ENCODE results near the gene CADPS2. TPM values are rescaled to one million over a fixed set of nuclear protein-coding genes. Genes with fewer than 3 reads are reported as not detected.

CADPS2 gene
- total and polyA plus RNA-seq, 2 of the 8 experiments (the other 6 are each of a cell fraction or from before 2014, with no cell fraction given) = 8.9 to 22.3 TPM

DNA sequence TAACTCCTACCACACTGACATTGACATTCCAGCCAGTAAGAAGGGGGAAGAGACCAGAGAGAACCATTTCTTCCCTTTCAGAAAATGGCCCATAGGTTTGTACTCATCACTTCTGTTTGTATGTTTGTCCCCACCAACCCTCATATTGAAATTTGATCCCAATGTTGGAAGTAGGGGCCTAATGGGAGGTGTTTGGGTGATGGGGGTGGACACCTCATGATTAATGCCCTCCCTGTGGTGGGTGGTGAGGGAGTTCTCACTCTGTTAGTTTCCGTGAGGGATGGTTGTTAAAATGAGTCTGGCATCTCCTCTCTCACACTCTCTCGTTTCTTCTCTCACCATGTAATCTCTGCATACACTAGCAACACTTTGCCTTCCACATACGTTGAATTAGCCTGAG is 21.4 kb downstream of the CADPS2 start:
- Histone ChIP-seq H4K5ac (ENCODE audit: insufficient read length, low read depth, low read length) (no peak overlapping the region), H3K9me3 (ENCODE audit: insufficient read depth in 2 of 2, low read depth in 1 of 2, low read length in 1 of 2) (peaks cover 3 to 6% of the 10 kb centered on the region in 2 experiments; a peak in 2 of 4 replicates), H2BK120ac (replicated peaks; ENCODE audit: low read depth, low read length) (no peak overlapping the region), H2BK20ac (ENCODE audit: low read length) (no peak overlapping the region), H3K79me2 (ENCODE audit: control insufficient read depth in 1 of 2, insufficient read depth in 2 of 2, low read length in 2 of 2) (no peaks in the 10 kb centered on the region), H3K18ac (ENCODE audit: extremely low read depth, low read length) (no peak overlapping the region), H3K27me3 (replicated peaks in 1 of 4; ENCODE audit: control insufficient read depth in 3 of 4, extremely low read depth in 1 of 4, insufficient read depth in 3 of 4, low read length in 3 of 4) (no peaks in the 10 kb centered on the region), H3K14ac (ENCODE audit: insufficient read length) (no peak overlapping the region), H3K56ac (replicated peaks; ENCODE audit: insufficient read length, low read depth, low read length) (no peak overlapping the region), H3K27ac (ENCODE audit: low read depth, low read length) (no peak overlapping the region), H3K4me1 (replicated peaks in 1 of 4; ENCODE audit: control insufficient read depth in 3 of 4, insufficient read depth in 4 of 4, low read length in 3 of 4) (peaks cover 0 to 2% (median 0%) of the 10 kb centered on the region in 4 experiments; a peak in 1 of 7 replicates), H3K4me3 (ENCODE audit: extremely low read depth in 1 of 4, insufficient read depth in 2 of 4, low read depth in 3 of 4, low read length in 4 of 4) (no peak overlapping the region), H3K4ac (replicated peaks; ENCODE audit: insufficient read length, low read depth, low read length) (no peak overlapping the region), H3K23me2 (ENCODE audit: low read depth, low read length) (no peaks in the 10 kb centered on the region), H2BK12ac (ENCODE audit: low read depth, low read length) (no peak overlapping the region), H3K9ac (replicated peaks in 1 of 4; ENCODE audit: extremely low read depth in 1 of 4, low read depth in 3 of 4, low read length in 3 of 4) (no peak overlapping the region), H3K4me2 (ENCODE audit: insufficient read depth in 1 of 2, low read depth in 2 of 2, low read length in 2 of 2) (no peak overlapping the region), H2AK5ac (ENCODE audit: low read depth, low read length) (no peak overlapping the region), H3K36me3 (ENCODE audit: control insufficient read depth in 2 of 4, insufficient read depth in 4 of 4, low read length in 3 of 4) (peaks cover 0 to 3% (median 0%) of the 10 kb centered on the region in 4 experiments; a peak in 1 of 8 replicates), H2BK15ac (ENCODE audit: low read length) (no peak overlapping the region), H3K79me1 (ENCODE audit: low read depth, low read length) (no peaks in the 10 kb centered on the region), H4K20me1 (replicated peaks in 1 of 2; ENCODE audit: control insufficient read depth in 1 of 2, insufficient read depth in 2 of 2, low read length in 2 of 2) (no peaks in the 10 kb centered on the region), H4K8ac (ENCODE audit: extremely low read depth, insufficient read depth, low read length) (no peak overlapping the region), H4K91ac (replicated peaks; ENCODE audit: insufficient read length, low read length) (no peak overlapping the region), H2BK5ac (ENCODE audit: low read depth, low read length) (no peak overlapping the region), H2AFZ (ENCODE audit: low read length) (no peak overlapping the region), H3K23ac (ENCODE audit: insufficient read length) (no peak overlapping the region)
- FAIRE-seq (no peak), DNase-seq (ENCODE audit: low read depth in 1 of 2, low spot score in 2 of 2) (no peak)
- CTCF ChIA-PET (ENCODE audit: partially characterized antibody) = interaction anchor here (0.6 to 1.1 kb wide), 2 partner anchors 179 to 292 kb away, joined by 3 read pairs; no protein-coding TSS in a partner anchor
- WGBS, 2 experiments (ENCODE audit: extremely low coverage in 1 of 2, insufficient coverage in 1 of 2, insufficient read length in 1 of 2, insufficient replicate concordance in 2 of 2, low coverage in 1 of 2, low lambda C conversion rate in 2 of 2, missing lambda C conversion rate in 1 of 2) = 86% methylated on average over 3 of the region's 3 CpGs; no CpG with 5 or more reads in 1 of the 2 experiments
- POLR2A ChIA-PET (ENCODE audit: partially characterized antibody) = interaction anchor here (0.7 kb wide), 1 partner anchor 39 kb away, joined by 3 read pairs; no protein-coding TSS in a partner anchor
- TF ChIP-seq SP4 (IDR thresholded peaks at IDR 0.05; ENCODE audit: low read length) (no peak), CHD1 (IDR thresholded peaks at IDR 0.05; ENCODE audit: low read depth, low read length) (no peak), SP1 (IDR thresholded peaks at IDR 0.05; ENCODE audit: low read depth, low read length) (no peak)
- TF ChIP-seq, protein P1, sequence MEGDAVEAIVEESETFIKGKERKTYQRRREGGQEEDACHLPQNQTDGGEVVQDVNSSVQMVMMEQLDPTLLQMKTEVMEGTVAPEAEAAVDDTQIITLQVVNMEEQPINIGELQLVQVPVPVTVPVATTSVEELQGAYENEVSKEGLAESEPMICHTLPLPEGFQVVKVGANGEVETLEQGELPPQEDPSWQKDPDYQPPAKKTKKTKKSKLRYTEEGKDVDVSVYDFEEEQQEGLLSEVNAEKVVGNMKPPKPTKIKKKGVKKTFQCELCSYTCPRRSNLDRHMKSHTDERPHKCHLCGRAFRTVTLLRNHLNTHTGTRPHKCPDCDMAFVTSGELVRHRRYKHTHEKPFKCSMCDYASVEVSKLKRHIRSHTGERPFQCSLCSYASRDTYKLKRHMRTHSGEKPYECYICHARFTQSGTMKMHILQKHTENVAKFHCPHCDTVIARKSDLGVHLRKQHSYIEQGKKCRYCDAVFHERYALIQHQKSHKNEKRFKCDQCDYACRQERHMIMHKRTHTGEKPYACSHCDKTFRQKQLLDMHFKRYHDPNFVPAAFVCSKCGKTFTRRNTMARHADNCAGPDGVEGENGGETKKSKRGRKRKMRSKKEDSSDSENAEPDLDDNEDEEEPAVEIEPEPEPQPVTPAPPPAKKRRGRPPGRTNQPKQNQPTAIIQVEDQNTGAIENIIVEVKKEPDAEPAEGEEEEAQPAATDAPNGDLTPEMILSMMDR (IDR thresholded peaks at IDR 0.05; ENCODE audit: control extremely low read depth in 1 of 3, insufficient read depth in 1 of 3, low read depth in 1 of 3, low read length in 3 of 3) = no peak

All from H1 (cell line).